ENCODE measurements around the gene GSTT4. TPM values are rescaled to one million over a fixed set of nuclear protein-coding genes. Genes with fewer than 3 reads are reported as not detected.

The GSTT4 gene
- total and polyA plus RNA-seq, 2 of the 13 experiments (the other 11 are each of a cell fraction or from before 2014, with no cell fraction given), result 0.59 to 0.62 TPM

- TF ChIP-seq ZBTB37 (CRISPR knock-in tag; IDR thresholded peaks at IDR 0.05) (no peak), EZH2 (conservative IDR thresholded peaks at IDR 0.05; ENCODE audit: low read depth, low read length) (no peak), NR2F2 (IDR thresholded peaks at IDR 0.05; ENCODE audit: borderline replicate concordance, low read depth) (peak; percentile 39; the same call in 1 of the 2 replicates), CSRNP2 (CRISPR knock-in tag; conservative IDR thresholded peaks at IDR 0.05; ENCODE audit: low read depth) (no peak), SMAD1 (CRISPR knock-in tag; IDR thresholded peaks at IDR 0.05; ENCODE audit: borderline replicate concordance, low read depth) (0 out of 2 replicates have a peak, but pooled peaks have one; percentile 30), POGK (CRISPR knock-in tag; conservative IDR thresholded peaks at IDR 0.05) (0 out of 2 replicates have a peak, but pooled peaks have one; percentile 60), ISL2 (CRISPR knock-in tag; IDR thresholded peaks at IDR 0.05) (peak; percentile 87), SOX6 (IDR thresholded peaks at IDR 0.05) (no peak), SOX6 (CRISPR knock-in tag; IDR thresholded peaks at IDR 0.05) (peak; percentile 97), MIER3 (CRISPR knock-in tag; IDR thresholded peaks at IDR 0.05; ENCODE audit: borderline replicate concordance) (no peak), ZNF577 (CRISPR knock-in tag; IDR thresholded peaks at IDR 0.05; ENCODE audit: borderline replicate concordance, low read depth) (no peak), ARNT (IDR thresholded peaks at IDR 0.05) (no peak), ZBTB33 (CRISPR knock-in tag; IDR thresholded peaks at IDR 0.05) (no peak), TRAFD1 (CRISPR knock-in tag; IDR thresholded peaks at IDR 0.05; ENCODE audit: borderline replicate concordance) (no peak), SKIL (CRISPR knock-in tag; IDR thresholded peaks at IDR 0.05; ENCODE audit: borderline replicate concordance) (no peak), YY1 (IDR thresholded peaks at IDR 0.05; ENCODE audit: insufficient read depth, insufficient replicate concordance, low read depth, low read length) (no peak), HMG20A (CRISPR knock-in tag; IDR thresholded peaks at IDR 0.05; ENCODE audit: borderline replicate concordance) (peak; percentile 75)
These were observed 4.2 kb upstream of the GSTT4 start (continued) for GRCh38 chr22:24009227-24010017.

All from HepG2 (cell line).